GM18951 (cell line): ENCODE results near the gene EFNA4.

Experiments
- POLR2A ChIP-seq: IDR thresholded peaks from 4 replicates; pipeline ENCODE4 v1.6.1; 2011; ENCODE audit warnings: mild to moderate bottlenecking; ENCODE audit not compliant: insufficient read length, insufficient read depth; ENCODE audit errors: extremely low read depth
- in situ Hi-C: fragments of 300-500 bp; cut with MboI; formaldehyde crosslinking; loops from one replicate; pipeline ENCODE4 v1.12.0; 2022; ENCODE audit warnings: low sequenced_read_pairs, mixed read lengths, inconsistent platforms; ENCODE audit not compliant: unreplicated experiment

Gene EFNA4

GRCh38 chr1:155077346-155077745 lies 13.8 kb downstream of the EFNA4 start:
- TF ChIP-seq POLR2A: no peak
- in situ Hi-C loops: loop anchor here (10.0 kb wide), 1 partner anchor 513 kb away; the partner anchor contains the start of gene CHRNB2

GRCh38 chr1:155077758-155078445 lies 14.4 kb downstream of the EFNA4 start:
- in situ Hi-C loops: loop anchor here (10.0 kb wide), 1 partner anchor 513 kb away; the partner anchor contains the start of gene CHRNB2
- TF ChIP-seq POLR2A: no peak

- in situ Hi-C loops: loop anchor here (10.0 kb wide), 1 partner anchor 514 kb away; the partner anchor contains the start of gene CHRNB2
- no peak for TF ChIP-seq POLR2A
Measured at GRCh38 chr1:155078469-155079209, 15.1 kb downstream of the EFNA4 start, which contains the start of gene EFNA3. Gene EFNA3 (plus strand): TSS chr1:155078837. CDS start chr1:155078942, 105 bp downstream.

GRCh38 chr1:155079210-155079486 lies 15.6 kb downstream of the EFNA4 start:
- in situ Hi-C loops: loop anchor here (10.0 kb wide), 1 partner anchor 514 kb away; the partner anchor contains the start of gene CHRNB2
- TF ChIP-seq POLR2A: no peak

- TF ChIP-seq POLR2A: no peak
- in situ Hi-C loops: loop anchor here (10.0 kb wide), 1 partner anchor 515 kb away; the partner anchor contains the start of gene CHRNB2
Measured at GRCh38 chr1:155079487-155080311, 16.2 kb downstream of the EFNA4 start.

- no peak for TF ChIP-seq POLR2A
- in situ Hi-C loops: no loop called here
Measured at GRCh38 chr1:155080312-155081228, 17.0 kb downstream of the EFNA4 start.

GRCh38 chr1:155081472-155082300 lies 18.1 kb downstream of the EFNA4 start:
- TF ChIP-seq POLR2A: no peak
- in situ Hi-C loops: no loop called here

GRCh38 chr1:155082301-155083051 lies 18.9 kb downstream of the EFNA4 start:
- in situ Hi-C loops: no loop called here
- TF ChIP-seq POLR2A: no peak

- in situ Hi-C loops: no loop called here
- no peak for TF ChIP-seq POLR2A
Measured at GRCh38 chr1:155083052-155083541, 19.6 kb downstream of the EFNA4 start.

- TF ChIP-seq POLR2A: no peak
- in situ Hi-C loops: no loop called here
Measured at GRCh38 chr1:155083865-155084721, 20.6 kb downstream of the EFNA4 start.
